ENCODE measurements around the gene MLIP. TPM values are rescaled to one million over a fixed set of nuclear protein-coding genes. Genes with fewer than 3 reads are reported as not detected.
"Not testable (repeated sequence)": the region's sequence is repeated elsewhere in the genome, so short reads cannot be mapped to it uniquely, and the experiment has no call there.

Gene MLIP
- total RNA-seq, result 4.4 TPM
- polyA plus RNA-seq, result 0.98 TPM

- Histone ChIP-seq H3K4me3 (ENCODE audit: low read depth, low read length) (no peak within 1 kb of the TSS), H3K36me3 (ENCODE audit: insufficient read depth) (no peaks in the 10 kb centered on the region), H3K4me1 (ENCODE audit: insufficient read depth) (no peaks in the 10 kb centered on the region), H3K27ac (ENCODE audit: low read depth) (no peak within 1 kb of the TSS)
- WGBS, result 63% methylated on average over 10 of the region's 10 CpGs
- DNase-seq (ENCODE audit: extremely low spot score), result no peak
These were observed at the start of gene MLIP for GRCh38 chr6:54111341-54112045. Gene MLIP, plus strand, starts transcription at chr6:54111443. Its CDS starts 37 bp downstream, at chr6:54111480.

- 98% methylated on average over 3 of the region's 3 CpGs for WGBS
- H3K4me3 ChIP-seq (ENCODE audit: low read depth, low read length), result no peak overlapping the region
- DNase-seq (ENCODE audit: extremely low spot score), result no peak
- no peaks in the 10 kb centered on the region for H3K4me1 ChIP-seq (ENCODE audit: insufficient read depth)
- H3K27ac ChIP-seq (ENCODE audit: low read depth), result no peak overlapping the region
- H3K36me3 ChIP-seq (ENCODE audit: insufficient read depth), result no peaks in the 10 kb centered on the region
These were observed 48.1 kb upstream of the MLIP start for GRCh38 chr6:54063228-54063539.

- no peak for DNase-seq (ENCODE audit: extremely low spot score)
- 68% methylated on average over 2 of the region's 2 CpGs for WGBS
- Histone ChIP-seq H3K4me1 (ENCODE audit: insufficient read depth) (no peaks in the 10 kb centered on the region), H3K36me3 (ENCODE audit: insufficient read depth) (no peaks in the 10 kb centered on the region), H3K27ac (ENCODE audit: low read depth) (no peak overlapping the region), H3K4me3 (ENCODE audit: low read depth, low read length) (no peak overlapping the region)
These were observed 42.5 kb upstream of the MLIP start for GRCh38 chr6:54068694-54069093.

- no peak for DNase-seq (ENCODE audit: extremely low spot score)
These were observed 41.2 kb upstream of the MLIP start for GRCh38 chr6:54070025-54070424.

GRCh38 chr6:54071821-54072340 lies 39.4 kb upstream of the MLIP start:
- Histone ChIP-seq H3K36me3 (ENCODE audit: insufficient read depth) (no peaks in the 10 kb centered on the region), H3K4me3 (ENCODE audit: low read depth, low read length) (no peak overlapping the region), H3K27ac (ENCODE audit: low read depth) (peak overlapping the region; percentile 45), H3K4me1 (ENCODE audit: insufficient read depth) (no peaks in the 10 kb centered on the region)
- 79% methylated on average over 4 of the region's 4 CpGs for WGBS
- DNase-seq (ENCODE audit: extremely low spot score), result no peak

More at GRCh38 chr6:54070025-54070424, 41.2 kb upstream of the MLIP start:
- 73% methylated on average over 3 of the region's 3 CpGs for WGBS
- Histone ChIP-seq H3K27ac (ENCODE audit: low read depth) (peak overlapping the region; percentile 18), H3K4me1 (ENCODE audit: insufficient read depth) (no peaks in the 10 kb centered on the region), H3K4me3 (ENCODE audit: low read depth, low read length) (no peak overlapping the region), H3K36me3 (ENCODE audit: insufficient read depth) (no peaks in the 10 kb centered on the region)

GRCh38 chr6:54072635-54073313 lies 38.5 kb upstream of the MLIP start:
- no peak for DNase-seq (ENCODE audit: extremely low spot score)
- no peaks in the 10 kb centered on the region for H3K36me3 ChIP-seq (ENCODE audit: insufficient read depth)
- 83% methylated on average over 2 of the region's 2 CpGs for WGBS
- H3K4me1 ChIP-seq (ENCODE audit: insufficient read depth), result no peaks in the 10 kb centered on the region
- no peak overlapping the region for H3K27ac ChIP-seq (ENCODE audit: low read depth)
- H3K4me3 ChIP-seq (ENCODE audit: low read depth, low read length), result no peak overlapping the region

- Histone ChIP-seq H3K36me3 (ENCODE audit: insufficient read depth) (no peaks in the 10 kb centered on the region), H3K4me1 (ENCODE audit: insufficient read depth) (no peaks in the 10 kb centered on the region), H3K27ac (ENCODE audit: low read depth) (no peak overlapping the region), H3K4me3 (ENCODE audit: low read depth, low read length) (no peak overlapping the region)
- DNase-seq (ENCODE audit: extremely low spot score), result no peak
- WGBS, result 95% methylated on average over 2 of the region's 2 CpGs
These were observed 37.8 kb upstream of the MLIP start for GRCh38 chr6:54073487-54073886.

GRCh38 chr6:54074109-54074508 lies 37.1 kb upstream of the MLIP start:
- no peak for DNase-seq (ENCODE audit: extremely low spot score)
- no peak overlapping the region for H3K27ac ChIP-seq (ENCODE audit: low read depth)
- no peaks in the 10 kb centered on the region for H3K36me3 ChIP-seq (ENCODE audit: insufficient read depth)
- H3K4me1 ChIP-seq (ENCODE audit: insufficient read depth), result no peaks in the 10 kb centered on the region
- H3K4me3 ChIP-seq (ENCODE audit: low read depth, low read length), result no peak overlapping the region
- 68% methylated on average over 4 of the region's 4 CpGs for WGBS

GRCh38 chr6:54074578-54075195 lies 36.6 kb upstream of the MLIP start:
- Histone ChIP-seq H3K4me1 (ENCODE audit: insufficient read depth) (no peaks in the 10 kb centered on the region), H3K27ac (ENCODE audit: low read depth) (no peak overlapping the region), H3K36me3 (ENCODE audit: insufficient read depth) (no peaks in the 10 kb centered on the region), H3K4me3 (ENCODE audit: low read depth, low read length) (no peak overlapping the region)
- DNase-seq (ENCODE audit: extremely low spot score), result no peak
- WGBS, result 55% methylated on average over 13 of the region's 13 CpGs

- Histone ChIP-seq H3K4me3 (ENCODE audit: low read depth, low read length) (no peak overlapping the region), H3K36me3 (ENCODE audit: insufficient read depth) (no peaks in the 10 kb centered on the region), H3K4me1 (ENCODE audit: insufficient read depth) (no peaks in the 10 kb centered on the region), H3K27ac (ENCODE audit: low read depth) (no peak overlapping the region)
- no peak for DNase-seq (ENCODE audit: extremely low spot score)
- WGBS, result 93% methylated on average over 2 of the region's 2 CpGs
These were observed 35.0 kb upstream of the MLIP start for GRCh38 chr6:54076159-54076789.

- not testable (repeated sequence) for H3K27ac ChIP-seq (ENCODE audit: low read depth); DNase-seq (ENCODE audit: extremely low spot score); H3K4me1 ChIP-seq (ENCODE audit: insufficient read depth); H3K36me3 ChIP-seq (ENCODE audit: insufficient read depth); H3K4me3 ChIP-seq (ENCODE audit: low read depth, low read length)
- 97% methylated on average over 13 of the region's 13 CpGs for WGBS
These were observed 29.7 kb upstream of the MLIP start for GRCh38 chr6:54081499-54081898.

- H3K27ac ChIP-seq (ENCODE audit: low read depth), result no peak overlapping the region
- no peak overlapping the region for H3K4me3 ChIP-seq (ENCODE audit: low read depth, low read length)
- 81% methylated on average over 3 of the region's 3 CpGs for WGBS
These were observed 28.0 kb upstream of the MLIP start for GRCh38 chr6:54083287-54083686.

GRCh38 chr6:54084231-54084630 lies 27.0 kb upstream of the MLIP start:
- WGBS, result 31% methylated on average over 2 of the region's 2 CpGs
- H3K36me3 ChIP-seq (ENCODE audit: insufficient read depth), result no peaks in the 10 kb centered on the region
- no peak for DNase-seq (ENCODE audit: extremely low spot score)
- no peak overlapping the region for H3K4me3 ChIP-seq (ENCODE audit: low read depth, low read length)
- no peak overlapping the region for H3K27ac ChIP-seq (ENCODE audit: low read depth)
- H3K4me1 ChIP-seq (ENCODE audit: insufficient read depth), result no peaks in the 10 kb centered on the region

More at GRCh38 chr6:54083287-54083686, 28.0 kb upstream of the MLIP start:
- no peaks in the 10 kb centered on the region for H3K4me1 ChIP-seq (ENCODE audit: insufficient read depth)
- no peaks in the 10 kb centered on the region for H3K36me3 ChIP-seq (ENCODE audit: insufficient read depth)
- DNase-seq (ENCODE audit: extremely low spot score), result no peak
